ENCODE data around the gene HAPLN3.

DNA sequence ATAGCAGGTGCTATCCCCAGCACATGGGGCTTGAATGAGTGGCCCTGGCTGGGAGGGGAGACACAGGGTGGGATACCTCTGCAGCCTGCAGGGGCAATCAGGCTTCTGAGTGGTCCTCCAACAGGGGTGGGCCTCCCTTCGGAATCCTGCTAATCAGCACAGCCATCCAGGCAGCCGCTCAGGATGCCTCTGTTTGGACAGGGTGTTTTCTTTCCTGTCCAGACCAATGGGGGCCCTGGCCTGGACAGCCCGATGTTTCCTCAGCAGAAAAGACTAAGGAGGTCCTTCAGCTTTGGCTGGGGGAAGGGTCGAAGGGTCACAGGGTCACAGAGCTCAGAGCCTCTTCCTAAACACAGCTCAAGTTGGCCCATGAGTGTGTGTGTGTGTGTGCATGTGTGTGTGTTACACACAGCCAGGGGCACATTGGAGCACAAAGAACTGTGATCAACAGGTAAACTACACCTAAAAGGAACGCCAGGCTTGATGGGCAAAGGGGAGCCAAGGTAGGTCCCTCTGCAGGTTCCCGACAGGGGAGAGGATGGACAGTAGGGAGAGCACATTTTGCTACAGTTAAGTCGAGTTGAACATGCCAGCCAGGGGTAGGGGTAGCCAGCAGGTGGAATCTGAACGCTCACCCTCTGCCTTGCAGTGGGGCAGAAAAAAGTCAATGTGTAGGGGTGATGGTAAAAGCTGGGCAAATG lies 1.1 kb upstream of the HAPLN3 start:
- TF ChIP-seq SPI1 (IDR thresholded peaks at IDR 0.05; ENCODE audit: borderline replicate concordance, low read depth) (no peak), POLR2AphosphoS5 (IDR thresholded peaks at IDR 0.05; ENCODE audit: low read depth) (no peak)
- TF ChIP-seq, protein P1, sequence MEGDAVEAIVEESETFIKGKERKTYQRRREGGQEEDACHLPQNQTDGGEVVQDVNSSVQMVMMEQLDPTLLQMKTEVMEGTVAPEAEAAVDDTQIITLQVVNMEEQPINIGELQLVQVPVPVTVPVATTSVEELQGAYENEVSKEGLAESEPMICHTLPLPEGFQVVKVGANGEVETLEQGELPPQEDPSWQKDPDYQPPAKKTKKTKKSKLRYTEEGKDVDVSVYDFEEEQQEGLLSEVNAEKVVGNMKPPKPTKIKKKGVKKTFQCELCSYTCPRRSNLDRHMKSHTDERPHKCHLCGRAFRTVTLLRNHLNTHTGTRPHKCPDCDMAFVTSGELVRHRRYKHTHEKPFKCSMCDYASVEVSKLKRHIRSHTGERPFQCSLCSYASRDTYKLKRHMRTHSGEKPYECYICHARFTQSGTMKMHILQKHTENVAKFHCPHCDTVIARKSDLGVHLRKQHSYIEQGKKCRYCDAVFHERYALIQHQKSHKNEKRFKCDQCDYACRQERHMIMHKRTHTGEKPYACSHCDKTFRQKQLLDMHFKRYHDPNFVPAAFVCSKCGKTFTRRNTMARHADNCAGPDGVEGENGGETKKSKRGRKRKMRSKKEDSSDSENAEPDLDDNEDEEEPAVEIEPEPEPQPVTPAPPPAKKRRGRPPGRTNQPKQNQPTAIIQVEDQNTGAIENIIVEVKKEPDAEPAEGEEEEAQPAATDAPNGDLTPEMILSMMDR (IDR thresholded peaks at IDR 0.05; ENCODE audit: insufficient read depth, low read length): no peak
